GM12878 (cell line): ENCODE results near the gene SVEP1. TPM values are rescaled to one million over a fixed set of nuclear protein-coding genes. Genes with fewer than 3 reads are reported as not detected.

Experiments used
- ATAC-seq: fragments of 200-7000 bp; cut with Tn5 transposase; 3 replicates; pipeline ENCODE4 v1.9.1; 2020; ENCODE audit warnings: mild to moderate bottlenecking, moderate library complexity
- BruUV-seq: library from RNA; stranded (reverse); fragments of 400-500 nt; replicated peaks from 2 replicates; lab custom pipeline; 2021; lab: Mats Ljungman, UMichigan
- CTCF ChIA-PET: fragments of 300-600 bp; sonication (Branson Sonifier 250); formaldehyde crosslinking; extraction: SDS; loops from one replicate; lab custom pipeline; 2021; ENCODE audit warnings: inconsistent platforms; lab: Yijun Ruan, JAX
- POLR2A ChIA-PET: fragments of 350-600 bp; formaldehyde crosslinking; extraction: SDS; loops from one replicate; lab custom pipeline; 2021; ENCODE audit warnings: inconsistent platforms; lab: Charles Lee
- RAD21 ChIA-PET: fragments of 300-600 bp; sonication (Branson Sonifier 250); formaldehyde crosslinking; loops from one replicate; lab custom pipeline; 2023; ENCODE audit warnings: antibody characterized with exemption; ENCODE audit not compliant: unreplicated experiment; lab: Charles Lee
- SMC1A ChIA-PET: fragments of 300-600 bp; sonication (Branson Sonifier 250); formaldehyde crosslinking; loops from one replicate; lab custom pipeline; 2023; ENCODE audit not compliant: unreplicated experiment, uncharacterized antibody; lab: Charles Lee
- DNase-seq: peaks from one replicate; pipeline ENCODE4 v3.0.0-alpha.2; 2011; ENCODE audit warnings: low read depth, low spot score
- FAIRE-seq: peaks from 3 replicates; lab custom pipeline; 2011; peaks lifted over from hg19 to GRCh38; lab: Jason Lieb, UNC
- H2AFZ ChIP-seq: 2 replicates; pipeline ENCODE4 v1.6.0; 2011; ENCODE audit warnings: low read depth, low read length, control low read depth; ENCODE audit not compliant: control insufficient read depth
- H3K27ac ChIP-seq: 2 replicates; pipeline ENCODE4 v1.5.1; 2011; ENCODE audit warnings: control low read depth; ENCODE audit not compliant: control insufficient read depth, insufficient read depth
- H3K27me3 ChIP-seq, 2 experiments: replicated peaks in 1 of 2; 2 replicates each; pipeline versions ENCODE4 v1.6.0 to v1.6.1; 2011; ENCODE audit warnings: low read length in 1 of 2; ENCODE audit not compliant: control insufficient read depth in 2 of 2, insufficient read depth in 2 of 2
- H3K36me3 ChIP-seq, 2 experiments: 2 replicates each; pipeline ENCODE4 v1.5.1; 2011; ENCODE audit warnings: low read length in 1 of 2; ENCODE audit not compliant: control insufficient read depth in 2 of 2, insufficient read depth in 2 of 2
- H3K4me1 ChIP-seq: 2 replicates; pipeline ENCODE4 v1.6.1; 2011; ENCODE audit warnings: mild to moderate bottlenecking, low read length, moderate library complexity, mixed read lengths; ENCODE audit not compliant: control insufficient read depth, insufficient read depth
- H3K4me2 ChIP-seq: 2 replicates; pipeline ENCODE4 v1.6.0; 2011; ENCODE audit warnings: control low read depth; ENCODE audit not compliant: control insufficient read depth, insufficient read depth
- H3K4me3 ChIP-seq: fragments of 200-600 bp; sonication (generic); 2 replicates; pipeline ENCODE4 v1.5.1; 2016
- H3K79me2 ChIP-seq: 2 replicates; pipeline ENCODE4 v1.6.0; 2011; ENCODE audit warnings: low read length; ENCODE audit not compliant: control insufficient read depth, insufficient read depth
- H3K9ac ChIP-seq: 2 replicates; pipeline ENCODE4 v1.8.0; 2011; ENCODE audit warnings: low read length, control low read depth, mixed read lengths; ENCODE audit not compliant: control insufficient read depth, insufficient read depth
- H3K9me3 ChIP-seq: replicated peaks from 3 replicates; pipeline ENCODE4 v1.5.1; 2011; ENCODE audit warnings: mild to moderate bottlenecking, low read length; ENCODE audit not compliant: control insufficient read depth, insufficient read depth
- H4K20me1 ChIP-seq: 2 replicates; pipeline ENCODE4 v1.6.0; 2011; ENCODE audit not compliant: control insufficient read depth, insufficient read depth
- BHLHE40 ChIP-seq, 2 experiments: fragments of 450-650 bp in 1 of 2; IDR thresholded peaks; 2 replicates each; pipeline ENCODE4 v1.6.1; 2011 to 2017; ENCODE audit warnings: low read depth in 2 of 2, borderline replicate concordance in 1 of 2, improper control_type of control experiment in 1 of 2, low read length in 1 of 2, mild to moderate bottlenecking in 1 of 2
- CBX5 ChIP-seq: sonication (generic); IDR thresholded peaks from 2 replicates; pipeline ENCODE4 v1.6.1; 2016; ENCODE audit warnings: low read depth, moderate library complexity, mild to moderate bottlenecking, inconsistent platforms
- ETV6 ChIP-seq, 2 experiments: fragments of 450-650 bp in 1 of 2; IDR thresholded peaks in 1 of 2; conservative IDR thresholded peaks in 1 of 2; 2 replicates each; pipeline ENCODE4 v1.6.1; 2014; ENCODE audit warnings: antibody characterized with exemption in 1 of 2, borderline replicate concordance in 1 of 2, low read depth in 1 of 2, mild to moderate bottlenecking in 1 of 2, moderate library complexity in 1 of 2
- IKZF2 ChIP-seq, 2 experiments: fragments of 450-650 bp; IDR thresholded peaks; 2 replicates each; pipeline ENCODE4 v1.6.1; 2017; ENCODE audit warnings: mild to moderate bottlenecking in 2 of 2, moderate library complexity in 2 of 2
- JUND ChIP-seq: IDR thresholded peaks from 2 replicates; pipeline ENCODE4 v1.6.1; 2012; ENCODE audit warnings: low read depth, mild to moderate bottlenecking, low read length, improper control_type of control experiment, moderate library complexity
- KDM1A ChIP-seq: fragments of 200-600 bp; sonication (generic); IDR thresholded peaks from 2 replicates; pipeline ENCODE4 v1.6.1; 2016; ENCODE audit warnings: borderline replicate concordance
- NFIC ChIP-seq: IDR thresholded peaks from 2 replicates; pipeline ENCODE4 v1.6.1; 2012; ENCODE audit warnings: low read depth, mild to moderate bottlenecking, inconsistent platforms, low read length, moderate library complexity
- POLR2AphosphoS2 ChIP-seq: IDR thresholded peaks from 2 replicates; pipeline ENCODE4 v1.6.1; 2011; ENCODE audit warnings: low read depth, mild to moderate bottlenecking, low read length, improper control_type of control experiment, moderate library complexity
- STAT3 ChIP-seq: IDR thresholded peaks from 2 replicates; pipeline ENCODE4 v1.6.1; 2011; ENCODE audit warnings: low read depth, low read length, improper control_type of control experiment
- ZBED1 ChIP-seq: IDR thresholded peaks from 2 replicates; pipeline ENCODE4 v1.6.1; 2016; ENCODE audit warnings: borderline replicate concordance
- ZNF207 ChIP-seq: fragments of 450-650 bp; IDR thresholded peaks from 2 replicates; pipeline ENCODE4 v1.6.1; 2014; ENCODE audit warnings: antibody characterized with exemption, mild to moderate bottlenecking, borderline replicate concordance
- WGBS: methylation state at CpG from one replicate; pipeline ENCODE4 v1.1.6; 2016; ENCODE audit warnings: low lambda C conversion rate; ENCODE audit not compliant: insufficient replicate concordance, insufficient coverage; ENCODE audit errors: missing lambda C conversion rate; 5-methylcytosine and 5-hydroxymethylcytosine counted together
- in situ Hi-C: fragments of 300-500 bp; cut with MboI; formaldehyde crosslinking; loops from 9 replicates; pipeline ENCODE4 v1.14.3; 2018; ENCODE audit warnings: mixed read lengths
- intact Hi-C: fragments of 100-400 bp; cut with micrococcal nuclease; formaldehyde crosslinking; loops from one replicate; pipeline ENCODE4 v1.14.2; 2022; ENCODE audit not compliant: unreplicated experiment
- polyA plus RNA-seq, 11 experiments: library from polyadenylated mRNA; depleted of rRNA in 4 of 11; unstranded in 6 of 11; stranded (reverse) in 5 of 11; fragments of >200 nt; fragmentation: Nextera tagmentation in 4 of 11; fragmentation: Illumina TruSeq in 1 of 11; extraction: Ambion mirVana in 4 of 11; extraction: Trizol in 1 of 11; gene quantifications; 1 replicate in 1 of 11; 2 replicates in 10 of 11; pipeline versions ENCODE4 v1.2.1 to v1.2.3, GENCODE V29; 2011 to 2016; ENCODE audit warnings: inconsistent platforms in 2 of 11, missing spikeins in 2 of 11, low read depth in 1 of 11
- total RNA-seq, 4 experiments: library from RNA; depleted of rRNA in 3 of 4; stranded (reverse); fragments of >200 nt in 3 of 4; fragmentation: Illumina TruSeq in 1 of 4; extraction: Trizol in 1 of 4; gene quantifications; 2 replicates each; pipeline versions ENCODE4 v1.2.1 to v1.2.3, GENCODE V29; 2013 to 2021
- TF ChIP-seq, protein P1 (sequence below): fragments of 450-650 bp; IDR thresholded peaks from 2 replicates; pipeline ENCODE4 v1.6.1; 2017; ENCODE audit warnings: mild to moderate bottlenecking, moderate library complexity
- TF ChIP-seq, protein P2 (sequence below): IDR thresholded peaks from 2 replicates; pipeline ENCODE4 v1.6.1; 2011; ENCODE audit warnings: mild to moderate bottlenecking, low read depth, low read length, moderate library complexity; ENCODE audit not compliant: insufficient replicate concordance
- TF ChIP-seq, protein P3 (sequence below): fragments of 450-650 bp; IDR thresholded peaks from 2 replicates; pipeline ENCODE4 v1.6.1; 2016; ENCODE audit warnings: mild to moderate bottlenecking

The SVEP1 gene
- total and polyA plus RNA-seq, 10 of the 15 experiments (the other 5 are each of a cell fraction or from before 2014, with no cell fraction given): under 0.01 to 0.05 (median 0.01) TPM; not detected in 5

DNA sequence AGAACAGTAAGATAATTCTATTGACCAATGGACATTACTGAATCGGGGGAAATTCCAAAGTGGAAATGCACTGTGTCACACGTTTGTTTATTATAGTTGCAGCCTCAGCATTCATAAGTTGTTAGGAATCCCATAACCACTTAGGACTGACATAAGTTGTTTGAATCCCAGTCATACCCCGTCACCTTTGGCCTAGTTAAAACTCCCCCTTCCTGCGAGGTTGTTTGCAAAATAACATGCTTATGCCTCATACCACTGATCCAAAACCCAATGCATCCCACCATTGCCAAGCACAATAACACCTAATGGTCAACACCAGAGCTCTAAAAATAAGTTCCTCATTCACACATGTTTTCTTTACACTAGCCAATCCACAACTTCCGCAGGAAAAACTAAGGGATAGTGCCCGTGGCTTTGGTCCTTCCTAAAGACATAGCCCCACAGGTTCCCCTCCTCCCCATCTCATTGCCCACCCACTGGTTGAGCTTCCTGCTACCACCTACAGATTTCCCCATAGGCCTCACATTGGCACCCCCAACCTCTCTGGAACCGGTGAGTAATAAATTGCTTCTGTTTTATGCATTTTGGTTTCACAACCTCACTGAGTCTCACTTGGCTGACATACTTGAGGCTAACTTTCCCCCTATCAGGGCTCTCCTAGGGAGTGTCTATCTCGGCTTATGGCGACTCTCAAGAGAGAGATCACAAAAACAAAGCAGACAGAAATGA, 46.7 kb upstream of the SVEP1 start:
- DNase-seq (peak; percentile 51), ATAC-seq (peak; percentile 98), FAIRE-seq (peak; percentile 96)
- Histone ChIP-seq H3K27me3 (no peaks in the 10 kb centered on the region), H2AFZ (peak overlapping the region; percentile 27), H3K79me2 (no peaks in the 10 kb centered on the region), H3K9me3 (no peaks in the 10 kb centered on the region; the same call in 2 of the 3 replicates), H3K4me2 (peak overlapping the region; percentile 29; the same call in 1 of the 2 replicates), H3K27ac (no peak overlapping the region), H3K36me3 (no peaks in the 10 kb centered on the region), H3K4me3 (no peak overlapping the region), H3K9ac (no peak overlapping the region), H3K4me1 (peaks cover 6% of the 10 kb centered on the region), H4K20me1 (no peaks in the 10 kb centered on the region)
- WGBS: 23% methylated on average over 9 of the region's 9 CpGs
- ChIA-PET POLR2A (interaction anchor here (0.6 kb wide), 1 partner anchor 279 kb away, joined by 7 read pairs; no protein-coding TSS in a partner anchor), CTCF (interaction anchor here (0.5 to 1.8 kb wide), 4 partner anchors 410 to 910 kb away, joined by 3 to 5 read pairs (median 3); no protein-coding TSS in a partner anchor), RAD21 (interaction anchor here (1.0 to 1.5 kb wide), 3 partner anchors 25 to 448 kb away, joined by 3 to 5 read pairs (median 3); no protein-coding TSS in a partner anchor), SMC1A (interaction anchor here (0.5 to 1.1 kb wide), 6 partner anchors 159 to 723 kb away, joined by 3 to 4 read pairs (median 3); no protein-coding TSS in a partner anchor)
- intact Hi-C loops (loop anchor here (1.0 to 10.0 kb wide), 3 partner anchors 182 to 731 kb away; partner anchors contain the start of gene TXN), in situ Hi-C loops (no loop called here)
- BruUV-seq: no TSS peak
- TF ChIP-seq JUND (peak; percentile 42; the same call in 1 of the 2 replicates), ETV6 (conservative IDR thresholded peaks at IDR 0.05 in 1 of 2, IDR thresholded peaks at IDR 0.05 in 1 of 2; ENCODE audit: borderline replicate concordance in 1 of 2, low read depth in 1 of 2) (peak in 1 of 2 experiments; percentile 71; a peak in 1 of 4 replicates), STAT3 (no peak), ZBED1 (peak; percentile 57; the same call in 1 of the 2 replicates), IKZF2 (IDR thresholded peaks at IDR 0.05) (peak; percentile 92 to 93), KDM1A (no peak), CBX5 (0 out of 2 replicates have a peak, but pooled peaks have one; percentile 39), BHLHE40 (IDR thresholded peaks at IDR 0.05; ENCODE audit: borderline replicate concordance in 1 of 2, low read depth in 2 of 2, low read length in 1 of 2) (0 out of 4 replicates have a peak, but pooled peaks of 1 of the 2 experiments have one; percentile 51), NFIC (peak; percentile 89), ZNF207 (peak; percentile 65; the same call in 1 of the 2 replicates), POLR2AphosphoS2 (no peak)
- TF ChIP-seq, protein P1, sequence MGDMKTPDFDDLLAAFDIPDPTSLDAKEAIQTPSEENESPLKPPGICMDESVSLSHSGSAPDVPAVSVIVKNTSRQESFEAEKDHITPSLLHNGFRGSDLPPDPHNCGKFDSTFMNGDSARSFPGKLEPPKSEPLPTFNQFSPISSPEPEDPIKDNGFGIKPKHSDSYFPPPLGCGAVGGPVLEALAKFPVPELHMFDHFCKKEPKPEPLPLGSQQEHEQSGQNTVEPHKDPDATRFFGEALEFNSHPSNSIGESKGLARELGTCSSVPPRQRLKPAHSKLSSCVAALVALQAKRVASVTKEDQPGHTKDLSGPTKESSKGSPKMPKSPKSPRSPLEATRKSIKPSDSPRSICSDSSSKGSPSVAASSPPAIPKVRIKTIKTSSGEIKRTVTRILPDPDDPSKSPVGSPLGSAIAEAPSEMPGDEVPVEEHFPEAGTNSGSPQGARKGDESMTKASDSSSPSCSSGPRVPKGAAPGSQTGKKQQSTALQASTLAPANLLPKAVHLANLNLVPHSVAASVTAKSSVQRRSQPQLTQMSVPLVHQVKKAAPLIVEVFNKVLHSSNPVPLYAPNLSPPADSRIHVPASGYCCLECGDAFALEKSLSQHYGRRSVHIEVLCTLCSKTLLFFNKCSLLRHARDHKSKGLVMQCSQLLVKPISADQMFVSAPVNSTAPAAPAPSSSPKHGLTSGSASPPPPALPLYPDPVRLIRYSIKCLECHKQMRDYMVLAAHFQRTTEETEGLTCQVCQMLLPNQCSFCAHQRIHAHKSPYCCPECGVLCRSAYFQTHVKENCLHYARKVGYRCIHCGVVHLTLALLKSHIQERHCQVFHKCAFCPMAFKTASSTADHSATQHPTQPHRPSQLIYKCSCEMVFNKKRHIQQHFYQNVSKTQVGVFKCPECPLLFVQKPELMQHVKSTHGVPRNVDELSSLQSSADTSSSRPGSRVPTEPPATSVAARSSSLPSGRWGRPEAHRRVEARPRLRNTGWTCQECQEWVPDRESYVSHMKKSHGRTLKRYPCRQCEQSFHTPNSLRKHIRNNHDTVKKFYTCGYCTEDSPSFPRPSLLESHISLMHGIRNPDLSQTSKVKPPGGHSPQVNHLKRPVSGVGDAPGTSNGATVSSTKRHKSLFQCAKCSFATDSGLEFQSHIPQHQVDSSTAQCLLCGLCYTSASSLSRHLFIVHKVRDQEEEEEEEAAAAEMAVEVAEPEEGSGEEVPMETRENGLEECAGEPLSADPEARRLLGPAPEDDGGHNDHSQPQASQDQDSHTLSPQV: no peak
- TF ChIP-seq, protein P2, sequence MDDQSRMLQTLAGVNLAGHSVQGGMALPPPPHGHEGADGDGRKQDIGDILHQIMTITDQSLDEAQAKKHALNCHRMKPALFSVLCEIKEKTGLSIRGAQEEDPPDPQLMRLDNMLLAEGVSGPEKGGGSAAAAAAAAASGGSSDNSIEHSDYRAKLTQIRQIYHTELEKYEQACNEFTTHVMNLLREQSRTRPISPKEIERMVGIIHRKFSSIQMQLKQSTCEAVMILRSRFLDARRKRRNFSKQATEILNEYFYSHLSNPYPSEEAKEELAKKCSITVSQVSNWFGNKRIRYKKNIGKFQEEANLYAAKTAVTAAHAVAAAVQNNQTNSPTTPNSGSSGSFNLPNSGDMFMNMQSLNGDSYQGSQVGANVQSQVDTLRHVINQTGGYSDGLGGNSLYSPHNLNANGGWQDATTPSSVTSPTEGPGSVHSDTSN: no peak
- TF ChIP-seq, protein P3, sequence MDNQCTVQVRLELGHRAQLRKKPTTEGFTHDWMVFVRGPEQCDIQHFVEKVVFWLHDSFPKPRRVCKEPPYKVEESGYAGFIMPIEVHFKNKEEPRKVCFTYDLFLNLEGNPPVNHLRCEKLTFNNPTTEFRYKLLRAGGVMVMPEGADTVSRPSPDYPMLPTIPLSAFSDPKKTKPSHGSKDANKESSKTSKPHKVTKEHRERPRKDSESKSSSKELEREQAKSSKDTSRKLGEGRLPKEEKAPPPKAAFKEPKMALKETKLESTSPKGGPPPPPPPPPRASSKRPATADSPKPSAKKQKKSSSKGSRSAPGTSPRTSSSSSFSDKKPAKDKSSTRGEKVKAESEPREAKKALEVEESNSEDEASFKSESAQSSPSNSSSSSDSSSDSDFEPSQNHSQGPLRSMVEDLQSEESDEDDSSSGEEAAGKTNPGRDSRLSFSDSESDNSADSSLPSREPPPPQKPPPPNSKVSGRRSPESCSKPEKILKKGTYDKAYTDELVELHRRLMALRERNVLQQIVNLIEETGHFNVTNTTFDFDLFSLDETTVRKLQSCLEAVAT: peak; percentile 44; the same call in 1 of the 2 replicates
